ENCODE measurements around the gene CCDC78.

CCDC78 gene

GRCh38 chr16:726438-727290 lies at the start of gene CCDC78, which contains the start of gene HAGHL:
TSS of gene CCDC78 (minus strand) at chr16:726443. CDS start at chr16:726367, 76 bp downstream.
TSS of gene HAGHL (plus strand) at chr16:727106. CDS start at chr16:727510, 404 bp downstream.
- no peak for DNase-seq (ENCODE audit: low spot score)

DNA sequence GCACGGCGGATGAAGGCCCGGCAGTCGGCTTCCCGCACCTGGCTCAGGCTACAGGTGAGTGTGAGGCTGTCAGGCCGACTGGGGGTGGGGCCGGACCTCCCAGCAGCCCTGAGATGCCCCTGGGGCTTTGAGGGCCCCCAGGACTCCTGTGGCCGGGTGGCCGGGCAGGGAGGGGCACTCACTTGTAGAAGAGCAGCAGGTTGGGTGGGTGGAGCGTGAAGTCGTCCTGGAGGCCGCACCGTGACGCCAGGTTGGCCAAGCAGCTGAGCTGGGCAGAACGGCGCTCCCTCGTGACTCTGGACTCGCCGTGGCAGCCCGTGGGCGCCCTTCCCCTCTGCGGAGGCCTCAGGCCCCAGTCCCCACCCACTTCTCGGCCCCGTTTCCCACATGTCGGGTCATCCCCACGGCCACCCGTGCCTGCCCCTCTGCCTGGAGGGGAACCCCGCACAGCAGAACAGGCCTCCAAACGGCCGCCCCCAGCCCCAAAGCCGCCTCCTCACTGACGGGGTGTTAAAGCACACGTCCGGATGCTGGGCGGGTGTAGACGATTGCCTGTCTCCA lies 49.1 kb upstream of the CCDC78 start:
- no peak for DNase-seq (ENCODE audit: low spot score)

DNA sequence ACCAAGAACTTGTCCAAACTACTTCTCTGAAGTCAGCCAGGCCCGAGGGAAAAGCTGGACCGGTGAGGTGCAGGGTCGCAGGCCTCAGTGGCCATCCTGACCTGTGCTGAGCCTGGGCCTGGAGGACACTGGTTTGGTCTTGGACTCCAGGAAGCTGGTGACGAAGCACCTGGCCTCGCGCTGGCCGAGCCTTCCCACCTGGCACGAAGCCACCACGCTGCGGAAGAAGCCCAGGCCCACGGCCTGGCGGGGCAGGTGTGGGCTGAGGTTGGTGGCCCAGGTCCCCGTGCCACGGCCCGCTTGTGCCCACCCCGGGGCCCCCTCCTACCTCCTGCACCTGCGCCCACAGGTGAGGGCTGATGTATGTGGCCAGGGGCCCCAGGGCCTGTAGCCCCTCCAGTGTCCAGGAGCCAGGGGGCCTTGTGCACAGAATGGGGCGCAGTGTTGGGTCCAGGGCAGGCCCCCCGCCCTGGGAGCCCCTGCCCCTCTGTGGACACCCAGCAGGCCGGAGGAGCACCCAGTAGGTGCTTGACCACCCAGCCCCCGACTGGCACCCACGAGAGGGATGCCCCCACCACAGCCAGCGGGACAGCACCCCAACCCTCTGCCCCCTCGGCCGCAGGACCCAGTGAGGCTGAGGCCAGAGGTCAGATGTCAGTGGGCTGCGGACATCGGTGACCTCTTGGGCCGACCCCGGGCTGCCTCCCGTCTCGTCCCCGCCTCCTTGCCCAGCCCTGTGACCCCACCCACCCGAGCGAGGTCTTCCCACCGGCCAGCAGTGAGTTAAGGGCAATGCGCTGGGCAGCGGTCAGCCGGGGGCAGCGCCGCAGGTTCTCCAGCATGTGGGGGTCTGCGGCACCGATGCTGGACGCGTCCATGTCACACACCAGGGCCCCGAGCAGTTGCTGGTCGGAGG lies 48.1 kb upstream of the CCDC78 start:
- DNase-seq (ENCODE audit: low spot score) = no peak

GRCh38 chr16:772959-773358 lies 46.7 kb upstream of the CCDC78 start:
- no peak for DNase-seq (ENCODE audit: low spot score)

- no peak for DNase-seq (ENCODE audit: low spot score)
Measured at GRCh38 chr16:770411-770810, 44.2 kb upstream of the CCDC78 start.

- DNase-seq (ENCODE audit: low spot score) = no peak
Measured at GRCh38 chr16:769934-770333, 43.7 kb upstream of the CCDC78 start.

- no peak for DNase-seq (ENCODE audit: low spot score)
Measured at GRCh38 chr16:769184-769784, 43.0 kb upstream of the CCDC78 start.

- DNase-seq (ENCODE audit: low spot score) = no peak
Measured at GRCh38 chr16:768428-768827, 42.2 kb upstream of the CCDC78 start.

DNA sequence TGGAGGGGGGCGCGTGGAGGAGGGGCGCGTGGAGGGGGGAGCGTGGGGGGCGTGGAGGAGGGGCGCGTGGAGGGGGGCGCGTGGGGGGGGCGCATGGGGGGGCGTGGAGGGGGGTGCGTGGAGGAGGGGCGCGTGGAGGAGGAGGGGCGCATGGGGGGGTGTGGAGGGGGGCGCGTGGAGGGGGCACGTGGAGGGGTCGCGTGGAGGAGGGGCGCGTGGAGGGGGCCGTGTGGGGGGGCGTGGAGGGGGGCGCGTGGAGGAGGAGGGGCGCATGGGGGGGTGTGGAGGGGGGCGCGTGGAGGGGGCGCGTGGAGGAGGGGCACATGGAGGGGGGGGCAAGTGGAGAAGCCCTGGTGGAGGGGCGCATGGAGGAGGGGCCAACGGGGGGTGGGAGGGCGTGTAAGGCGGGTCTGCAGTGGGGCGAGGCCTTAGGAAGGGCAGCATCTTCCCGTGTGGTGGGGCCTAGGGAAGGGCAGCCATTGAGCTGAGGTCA lies 41.5 kb upstream of the CCDC78 start:
- DNase-seq (ENCODE audit: low spot score) = no peak

DNA sequence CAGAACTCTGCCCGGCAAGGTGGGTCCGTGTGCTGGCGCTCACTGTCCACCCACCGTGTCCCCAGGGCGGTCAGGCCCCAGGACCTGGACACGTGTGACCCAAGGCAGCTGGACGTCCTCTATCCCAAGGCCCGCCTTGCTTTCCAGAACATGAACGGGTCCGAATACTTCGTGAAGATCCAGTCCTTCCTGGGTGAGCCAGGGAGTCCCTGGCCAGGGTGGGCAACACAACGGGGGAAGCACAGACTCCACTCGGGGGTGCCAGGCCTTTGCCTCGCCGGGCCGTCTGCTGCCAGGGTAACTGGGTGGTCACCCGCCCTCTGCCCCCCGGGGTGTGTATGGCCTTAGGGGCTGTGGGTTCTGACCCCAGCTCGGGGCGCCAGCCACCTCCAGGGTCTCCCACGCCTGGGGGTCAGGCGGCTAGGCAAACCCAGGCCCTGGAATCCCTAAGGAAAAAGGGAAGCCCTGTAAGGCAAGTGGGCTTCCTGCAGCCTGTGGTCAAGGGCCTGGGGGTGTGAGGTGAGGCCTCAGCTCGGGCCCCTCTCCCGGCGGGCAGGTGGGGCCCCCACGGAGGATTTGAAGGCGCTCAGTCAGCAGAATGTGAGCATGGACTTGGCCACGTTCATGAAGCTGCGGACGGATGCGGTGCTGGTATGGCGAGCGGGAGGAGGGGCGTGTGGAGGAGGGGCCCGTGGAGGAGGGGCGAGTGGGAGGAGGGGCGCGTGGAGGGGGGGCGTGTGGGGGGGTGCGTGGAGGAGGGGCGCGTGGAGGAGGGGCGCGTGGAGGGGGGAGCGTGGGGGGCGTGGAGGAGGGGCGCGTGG lies 40.8 kb upstream of the CCDC78 start:
- no peak for DNase-seq (ENCODE audit: low spot score)

GRCh38 chr16:766008-766819 lies 40.0 kb upstream of the CCDC78 start:
- DNase-seq (ENCODE audit: low spot score) = no peak

DNA sequence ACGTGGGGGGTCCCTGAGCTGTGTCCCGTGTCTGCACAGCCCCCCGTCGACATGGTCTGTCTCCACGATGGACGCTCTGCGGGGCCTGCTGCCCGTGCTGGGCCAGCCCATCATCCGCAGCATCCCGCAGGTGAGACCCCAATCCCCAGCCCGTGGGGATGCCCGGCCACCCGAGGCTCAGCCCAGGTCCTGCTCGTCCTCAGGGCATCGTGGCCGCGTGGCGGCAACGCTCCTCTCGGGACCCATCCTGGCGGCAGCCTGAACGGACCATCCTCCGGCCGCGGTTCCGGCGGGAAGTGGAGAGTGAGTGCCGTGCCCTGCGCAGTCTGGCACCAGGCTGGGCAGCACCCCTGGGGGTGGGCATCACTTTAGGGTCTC lies 39.2 kb upstream of the CCDC78 start:
- DNase-seq (ENCODE audit: low spot score) = no peak

- DNase-seq (ENCODE audit: low spot score) = no peak
Measured at GRCh38 chr16:764848-765487, 38.7 kb upstream of the CCDC78 start.

GRCh38 chr16:764184-764750 lies 38.0 kb upstream of the CCDC78 start:
- no peak for DNase-seq (ENCODE audit: low spot score)

GRCh38 chr16:763369-764183 lies 37.3 kb upstream of the CCDC78 start:
- no peak for DNase-seq (ENCODE audit: low spot score)

GRCh38 chr16:762595-763268 lies 36.5 kb upstream of the CCDC78 start:
- DNase-seq (ENCODE audit: low spot score) = no peak

GRCh38 chr16:761625-762513 lies 35.6 kb upstream of the CCDC78 start:
- no peak for DNase-seq (ENCODE audit: low spot score)

Measured in COLO829 (cell line).